H9 (cell line): Measurements from ENCODE around the gene SH3PXD2B. TPM values are rescaled to one million over a fixed set of nuclear protein-coding genes. Genes with fewer than 3 reads are reported as not detected.
A peak's percentile ranks its signal among the peaks of the same experiment; 100 is the strongest.

Experiments used
- DNase-seq: peaks from one replicate; pipeline ENCODE4 v3.0.0-alpha.2; 2017
- H2AFZ ChIP-seq: one replicate; pipeline ENCODE4 v1.6.1; 2013; ENCODE audit warnings: mild to moderate bottlenecking, low read length, control low read depth, moderate library complexity
- H2AK5ac ChIP-seq: 2 replicates; pipeline ENCODE4 v1.6.1; 2013; ENCODE audit warnings: low read length, control low read depth, mixed read lengths; ENCODE audit not compliant: insufficient read length
- H2BK120ac ChIP-seq: one replicate; pipeline ENCODE4 v1.6.1; 2013; ENCODE audit warnings: low read depth, mild to moderate bottlenecking, low read length, control low read depth, inconsistent platforms; ENCODE audit not compliant: poor library complexity, severe bottlenecking
- H2BK12ac ChIP-seq: 2 replicates; pipeline ENCODE4 v1.6.1; 2013; ENCODE audit warnings: low read length, control low read depth, mixed read lengths, low read depth; ENCODE audit not compliant: insufficient read length
- H2BK15ac ChIP-seq: 2 replicates; pipeline ENCODE4 v1.6.1; 2013; ENCODE audit warnings: low read depth, low read length, control low read depth
- H2BK20ac ChIP-seq: one replicate; pipeline ENCODE4 v1.6.1; 2013; ENCODE audit warnings: low read depth, mild to moderate bottlenecking, low read length, control low read depth, inconsistent platforms; ENCODE audit not compliant: poor library complexity, severe bottlenecking
- H2BK5ac ChIP-seq: 2 replicates; pipeline ENCODE4 v1.6.1; 2013; ENCODE audit warnings: low read length, control low read depth, mixed read lengths; ENCODE audit not compliant: insufficient read length
- H3K14ac ChIP-seq: 2 replicates; pipeline ENCODE4 v1.6.1; 2013; ENCODE audit warnings: low read length, control low read depth; ENCODE audit not compliant: insufficient read depth
- H3K18ac ChIP-seq: 2 replicates; pipeline ENCODE4 v1.6.1; 2013; ENCODE audit warnings: low read depth, mild to moderate bottlenecking, mixed read lengths, low read length, control low read depth; ENCODE audit not compliant: insufficient read length
- H3K23ac ChIP-seq: 2 replicates; pipeline ENCODE4 v1.6.1; 2013; ENCODE audit warnings: low read length, control low read depth, mixed read lengths, low read depth; ENCODE audit not compliant: insufficient read length
- H3K23me2 ChIP-seq: 2 replicates; pipeline ENCODE4 v1.6.1; 2013; ENCODE audit warnings: low read depth, mild to moderate bottlenecking, mixed read lengths, low read length, control low read depth; ENCODE audit not compliant: insufficient read length, poor library complexity, severe bottlenecking
- H3K27ac ChIP-seq: 2 replicates; pipeline ENCODE4 v1.5.1; 2013; ENCODE audit warnings: low read length, control low read depth, mixed read lengths, low read depth; ENCODE audit not compliant: insufficient read length
- H3K27me3 ChIP-seq: 2 replicates; pipeline ENCODE4 v1.6.1; 2013; ENCODE audit warnings: low read length, control low read depth, inconsistent platforms; ENCODE audit not compliant: insufficient read depth
- H3K4ac ChIP-seq: 2 replicates; pipeline ENCODE4 v1.6.1; 2013; ENCODE audit warnings: low read depth, mild to moderate bottlenecking, control low read depth, inconsistent platforms, low read length, moderate library complexity
- H3K4me1 ChIP-seq: 2 replicates; pipeline ENCODE4 v1.6.1; 2013; ENCODE audit warnings: low read length, control low read depth, inconsistent platforms; ENCODE audit not compliant: insufficient read depth
- H3K4me2 ChIP-seq: 2 replicates; pipeline ENCODE4 v1.6.1; 2013; ENCODE audit warnings: low read length, control low read depth, mixed read lengths; ENCODE audit not compliant: insufficient read length, insufficient read depth
- H3K56ac ChIP-seq: 2 replicates; pipeline ENCODE4 v1.6.1; 2013; ENCODE audit warnings: low read depth, mild to moderate bottlenecking, mixed read lengths, low read length, control low read depth; ENCODE audit not compliant: insufficient read length
- H3K79me1 ChIP-seq: 2 replicates; pipeline ENCODE4 v1.6.1; 2013; ENCODE audit warnings: low read depth, mild to moderate bottlenecking, moderate library complexity, low read length, control low read depth, inconsistent platforms; ENCODE audit not compliant: insufficient read depth, poor library complexity, severe bottlenecking
- H3K79me2 ChIP-seq: 2 replicates; pipeline ENCODE4 v1.6.1; 2013; ENCODE audit warnings: low read length, control low read depth, inconsistent platforms; ENCODE audit not compliant: insufficient read depth
- H3K9ac ChIP-seq: 2 replicates; pipeline ENCODE4 v1.6.1; 2013; ENCODE audit warnings: low read length, control low read depth, mixed read lengths; ENCODE audit not compliant: insufficient read length; ENCODE audit errors: extremely low read depth
- H3K9me3 ChIP-seq: one replicate; pipeline ENCODE4 v1.6.1; 2013; ENCODE audit warnings: low read depth, low read length, inconsistent platforms; ENCODE audit not compliant: control insufficient read depth
- H3T11ph ChIP-seq: one replicate; pipeline ENCODE4 v1.6.1; 2013; ENCODE audit warnings: mild to moderate bottlenecking, low read length, control low read depth, inconsistent platforms
- H4K20me1 ChIP-seq: one replicate; pipeline ENCODE4 v1.6.1; 2013; ENCODE audit not compliant: control insufficient read depth, insufficient read length, insufficient read depth
- H4K5ac ChIP-seq: 2 replicates; pipeline ENCODE4 v1.6.1; 2013; ENCODE audit warnings: low read depth, mild to moderate bottlenecking, mixed read lengths, low read length, control low read depth; ENCODE audit not compliant: insufficient read length
- H4K8ac ChIP-seq: replicated peaks from 2 replicates; pipeline ENCODE4 v1.6.1; 2013; ENCODE audit warnings: low read length, control low read depth, mixed read lengths, low read depth; ENCODE audit not compliant: insufficient read length
- H4K91ac ChIP-seq: 2 replicates; pipeline ENCODE4 v1.6.1; 2013; ENCODE audit warnings: low read depth, mild to moderate bottlenecking, moderate library complexity, mixed read lengths, low read length, control low read depth; ENCODE audit not compliant: insufficient read length
- H3K27ac Mint-ChIP-seq, 3 experiments: 2 replicates in 2 of 3; 3 replicates in 1 of 3; pipeline ENCODE4 v1.8.0; 2020 to 2021; ENCODE audit warnings: mixed read lengths in 3 of 3, mild to moderate bottlenecking in 1 of 3, moderate library complexity in 1 of 3
- H3K27me3 Mint-ChIP-seq: 2 replicates; pipeline ENCODE4 v1.8.0; 2021; ENCODE audit warnings: low read depth, mild to moderate bottlenecking, moderate library complexity, mixed read lengths
- H3K36me3 Mint-ChIP-seq, 3 experiments: 2 replicates in 2 of 3; 3 replicates in 1 of 3; pipeline ENCODE4 v1.8.0; 2020 to 2021; ENCODE audit warnings: low read depth in 3 of 3, mixed read lengths in 3 of 3; ENCODE audit not compliant: insufficient read depth in 1 of 3
- H3K4me1 Mint-ChIP-seq, 2 experiments: 2 replicates each; pipeline ENCODE4 v1.8.0; 2020; ENCODE audit warnings: mixed read lengths in 2 of 2
- H3K4me3 Mint-ChIP-seq, 2 experiments: 2 replicates in 1 of 2; 3 replicates in 1 of 2; pipeline ENCODE4 v1.8.0; 2020 to 2021; ENCODE audit warnings: mild to moderate bottlenecking in 2 of 2, mixed read lengths in 2 of 2, moderate library complexity in 1 of 2
- H3K9me3 Mint-ChIP-seq, 2 experiments: 2 replicates in 1 of 2; 3 replicates in 1 of 2; pipeline ENCODE4 v1.8.0; 2020; ENCODE audit warnings: mild to moderate bottlenecking in 2 of 2, mixed read lengths in 2 of 2, moderate library complexity in 1 of 2
- WGBS: extraction: QIAGEN DNeasy Blood & Tissue Kit; methylation state at CpG from one replicate; pipeline ENCODE4 v1.1.7; 2013; ENCODE audit warnings: missing lambda C conversion rate, low lambda C conversion rate, mixed read lengths; ENCODE audit not compliant: insufficient read length; ENCODE audit errors: extremely low coverage; 5-methylcytosine and 5-hydroxymethylcytosine counted together
- total RNA-seq: library from RNA; stranded (reverse); gene quantifications from 2 replicates; pipeline ENCODE4 v1.2.1, GENCODE V29; 2021
- TF ChIP-seq, protein P1 (sequence below): fragments of 200-600 bp; sonication (generic); conservative IDR thresholded peaks from 3 replicates; pipeline ENCODE4 v1.8.0; 2021; ENCODE audit warnings: antibody characterized with exemption, mild to moderate bottlenecking

SH3PXD2B gene
- total RNA-seq, 1 experiment from 2014 or later: 49.0 TPM

DNA sequence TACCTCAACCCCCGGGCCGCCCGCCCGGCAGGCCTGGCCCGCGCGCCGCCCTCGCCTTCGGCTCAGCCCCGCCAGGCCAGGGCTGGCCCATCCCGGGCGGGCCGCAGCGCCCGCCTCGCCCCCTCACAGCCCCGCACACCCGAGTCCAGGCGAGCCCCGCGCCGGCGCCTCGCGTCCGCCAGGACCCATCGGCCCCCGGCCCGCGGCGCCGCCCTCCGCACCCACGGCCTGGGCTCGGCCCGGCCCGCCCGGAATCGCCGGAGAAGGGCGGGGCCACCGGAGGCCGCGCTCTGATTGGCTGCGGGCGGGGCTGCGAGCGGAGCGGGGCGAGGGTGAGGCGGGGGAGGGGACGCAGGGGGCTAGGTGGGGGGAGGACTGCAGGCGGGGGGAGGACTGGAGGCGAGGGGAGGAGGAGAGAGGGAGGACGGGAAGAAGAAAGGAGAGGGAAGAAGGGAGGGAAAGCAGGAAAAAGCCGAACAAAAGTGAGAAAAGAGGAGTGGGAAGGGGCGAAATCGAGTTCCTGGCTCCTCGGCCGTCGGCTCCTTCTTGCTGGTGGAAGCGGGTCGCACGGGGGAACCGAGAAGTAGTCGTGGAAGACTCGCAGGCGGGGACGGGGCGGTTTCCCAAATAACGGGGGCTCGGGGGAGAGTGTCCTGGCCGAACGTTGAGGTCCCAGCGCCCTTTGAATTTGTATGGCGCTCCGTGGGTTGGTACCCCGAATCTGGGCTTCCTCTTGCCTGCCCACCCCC, 170.3 kb downstream of the SH3PXD2B start:
- no peak overlapping the region for H2BK12ac ChIP-seq
- Mint-ChIP-seq H3K27me3 (no peaks in the 10 kb centered on the region), H3K4me3 (peak overlapping the region; percentile 95 to 96), H3K27ac (peak overlapping the region; percentile 97 to 99 (median 97)), H3K9me3 (no peaks in the 10 kb centered on the region; a peak in 1 of 5 replicates), H3K36me3 (peaks cover 0 to 5% (median 0%) of the 10 kb centered on the region in 3 experiments; a peak in 1 of 7 replicates), H3K4me1 (peaks cover 30 to 34% of the 10 kb centered on the region in 2 experiments)
- peaks cover 6% of the 10 kb centered on the region for H3K23me2 ChIP-seq
- H2AFZ ChIP-seq: no peak overlapping the region
- H3K4me2 ChIP-seq: peak overlapping the region; percentile 72
- no peaks in the 10 kb centered on the region for H4K20me1 ChIP-seq
- H2BK5ac ChIP-seq: no peak overlapping the region
- no peak overlapping the region for H3T11ph ChIP-seq
- no peak overlapping the region for H3K27ac ChIP-seq
- H2BK120ac ChIP-seq: no peak overlapping the region
- H4K5ac ChIP-seq: no peak overlapping the region
- no peak overlapping the region for H4K91ac ChIP-seq
- WGBS: no CpG with 5 or more reads among the region's 79 CpGs
- no peak overlapping the region for H3K23ac ChIP-seq
- H3K18ac ChIP-seq: peak overlapping the region; percentile 78
- peaks cover 4% of the 10 kb centered on the region; the same call in 1 of the 2 replicates for H3K4me1 ChIP-seq
- no peak overlapping the region for H2BK15ac ChIP-seq
- H3K14ac ChIP-seq: peak overlapping the region; percentile 85; the same call in 1 of the 2 replicates
- peak overlapping the region; percentile 73 for H3K9ac ChIP-seq
- H2BK20ac ChIP-seq: no peak overlapping the region
- H2AK5ac ChIP-seq: no peak overlapping the region
- no peaks in the 10 kb centered on the region for H3K9me3 ChIP-seq
- H3K27me3 ChIP-seq: no peaks in the 10 kb centered on the region
- peak; percentile 87 for DNase-seq
- TF ChIP-seq, protein P1, sequence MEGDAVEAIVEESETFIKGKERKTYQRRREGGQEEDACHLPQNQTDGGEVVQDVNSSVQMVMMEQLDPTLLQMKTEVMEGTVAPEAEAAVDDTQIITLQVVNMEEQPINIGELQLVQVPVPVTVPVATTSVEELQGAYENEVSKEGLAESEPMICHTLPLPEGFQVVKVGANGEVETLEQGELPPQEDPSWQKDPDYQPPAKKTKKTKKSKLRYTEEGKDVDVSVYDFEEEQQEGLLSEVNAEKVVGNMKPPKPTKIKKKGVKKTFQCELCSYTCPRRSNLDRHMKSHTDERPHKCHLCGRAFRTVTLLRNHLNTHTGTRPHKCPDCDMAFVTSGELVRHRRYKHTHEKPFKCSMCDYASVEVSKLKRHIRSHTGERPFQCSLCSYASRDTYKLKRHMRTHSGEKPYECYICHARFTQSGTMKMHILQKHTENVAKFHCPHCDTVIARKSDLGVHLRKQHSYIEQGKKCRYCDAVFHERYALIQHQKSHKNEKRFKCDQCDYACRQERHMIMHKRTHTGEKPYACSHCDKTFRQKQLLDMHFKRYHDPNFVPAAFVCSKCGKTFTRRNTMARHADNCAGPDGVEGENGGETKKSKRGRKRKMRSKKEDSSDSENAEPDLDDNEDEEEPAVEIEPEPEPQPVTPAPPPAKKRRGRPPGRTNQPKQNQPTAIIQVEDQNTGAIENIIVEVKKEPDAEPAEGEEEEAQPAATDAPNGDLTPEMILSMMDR: no peak
- H3K4ac ChIP-seq: no peak overlapping the region; the same call in 1 of the 2 replicates
- no peak overlapping the region for H3K56ac ChIP-seq
- peaks cover 33% of the 10 kb centered on the region; the same call in 1 of the 2 replicates for H3K79me2 ChIP-seq
- H4K8ac ChIP-seq: no peak overlapping the region
- H3K79me1 ChIP-seq: no peaks in the 10 kb centered on the region
